Measurements from ENCODE around the gene PROSER3. TPM values are rescaled to one million over a fixed set of nuclear protein-coding genes. Genes with fewer than 3 reads are reported as not detected.
A peak's percentile ranks its signal among the peaks of the same experiment; 100 is the strongest.

The PROSER3 gene
- total and polyA plus RNA-seq, 2 of the 13 experiments (the other 11 are each of a cell fraction or from before 2014, with no cell fraction given): 5.1 to 5.7 TPM

DNA sequence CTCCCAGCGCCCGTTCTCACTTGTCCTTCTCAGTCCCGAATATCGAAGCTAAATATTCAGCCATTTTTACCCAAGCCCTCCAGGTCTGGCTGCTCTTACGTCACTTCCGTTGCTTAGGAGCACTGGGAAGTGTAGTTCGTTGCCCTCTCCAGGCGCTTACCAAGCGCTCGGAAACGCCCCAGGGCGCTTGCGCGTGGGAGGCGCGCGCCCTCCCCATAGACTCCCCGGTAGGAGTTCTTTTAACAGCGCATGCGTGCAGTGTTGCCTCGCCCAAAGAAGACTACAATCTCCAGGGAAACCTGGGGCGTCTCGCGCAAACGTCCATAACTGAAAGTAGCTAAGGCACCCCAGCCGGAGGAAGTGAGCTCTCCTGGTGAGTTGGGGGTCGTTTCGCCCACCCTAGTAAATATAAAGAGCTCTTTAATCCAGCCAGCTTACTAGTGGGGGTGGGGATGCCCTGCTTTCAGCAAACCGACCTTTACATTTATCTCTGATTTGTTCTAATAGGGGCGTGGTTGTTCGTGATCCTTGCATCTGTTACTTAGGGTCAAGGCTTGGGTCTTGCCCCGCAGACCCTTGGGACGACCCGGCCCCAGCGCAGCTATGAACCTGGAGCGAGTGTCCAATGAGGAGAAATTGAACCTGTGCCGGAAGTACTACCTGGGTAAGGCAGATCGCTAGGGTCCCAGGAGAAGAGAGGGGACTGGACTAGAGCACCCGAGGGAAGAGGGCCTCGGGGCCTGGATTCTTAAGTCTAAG, 12.5 kb upstream of the PROSER3 start, which contains the start of the genes PSENEN and U2AF1L4 (continued):
- TF ChIP-seq, protein P1, sequence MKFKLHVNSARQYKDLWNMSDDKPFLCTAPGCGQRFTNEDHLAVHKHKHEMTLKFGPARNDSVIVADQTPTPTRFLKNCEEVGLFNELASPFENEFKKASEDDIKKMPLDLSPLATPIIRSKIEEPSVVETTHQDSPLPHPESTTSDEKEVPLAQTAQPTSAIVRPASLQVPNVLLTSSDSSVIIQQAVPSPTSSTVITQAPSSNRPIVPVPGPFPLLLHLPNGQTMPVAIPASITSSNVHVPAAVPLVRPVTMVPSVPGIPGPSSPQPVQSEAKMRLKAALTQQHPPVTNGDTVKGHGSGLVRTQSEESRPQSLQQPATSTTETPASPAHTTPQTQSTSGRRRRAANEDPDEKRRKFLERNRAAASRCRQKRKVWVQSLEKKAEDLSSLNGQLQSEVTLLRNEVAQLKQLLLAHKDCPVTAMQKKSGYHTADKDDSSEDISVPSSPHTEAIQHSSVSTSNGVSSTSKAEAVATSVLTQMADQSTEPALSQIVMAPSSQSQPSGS (CRISPR knock-in tag; IDR thresholded peaks at IDR 0.05): peak; percentile 56; the same call in 1 of the 2 replicates
- TF ChIP-seq, protein P2, sequence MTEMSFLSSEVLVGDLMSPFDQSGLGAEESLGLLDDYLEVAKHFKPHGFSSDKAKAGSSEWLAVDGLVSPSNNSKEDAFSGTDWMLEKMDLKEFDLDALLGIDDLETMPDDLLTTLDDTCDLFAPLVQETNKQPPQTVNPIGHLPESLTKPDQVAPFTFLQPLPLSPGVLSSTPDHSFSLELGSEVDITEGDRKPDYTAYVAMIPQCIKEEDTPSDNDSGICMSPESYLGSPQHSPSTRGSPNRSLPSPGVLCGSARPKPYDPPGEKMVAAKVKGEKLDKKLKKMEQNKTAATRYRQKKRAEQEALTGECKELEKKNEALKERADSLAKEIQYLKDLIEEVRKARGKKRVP (CRISPR knock-in tag; IDR thresholded peaks at IDR 0.05): peak in 1 of 2 experiments; percentile 58; a peak in 2 of 4 replicates
- TF ChIP-seq NFATC3 (CRISPR knock-in tag; IDR thresholded peaks at IDR 0.05): 0 out of 2 replicates have a peak, but pooled peaks have one; percentile 59
- TF ChIP-seq RFX3 (CRISPR knock-in tag; IDR thresholded peaks at IDR 0.05): peak; percentile 72
- TF ChIP-seq, protein P3, sequence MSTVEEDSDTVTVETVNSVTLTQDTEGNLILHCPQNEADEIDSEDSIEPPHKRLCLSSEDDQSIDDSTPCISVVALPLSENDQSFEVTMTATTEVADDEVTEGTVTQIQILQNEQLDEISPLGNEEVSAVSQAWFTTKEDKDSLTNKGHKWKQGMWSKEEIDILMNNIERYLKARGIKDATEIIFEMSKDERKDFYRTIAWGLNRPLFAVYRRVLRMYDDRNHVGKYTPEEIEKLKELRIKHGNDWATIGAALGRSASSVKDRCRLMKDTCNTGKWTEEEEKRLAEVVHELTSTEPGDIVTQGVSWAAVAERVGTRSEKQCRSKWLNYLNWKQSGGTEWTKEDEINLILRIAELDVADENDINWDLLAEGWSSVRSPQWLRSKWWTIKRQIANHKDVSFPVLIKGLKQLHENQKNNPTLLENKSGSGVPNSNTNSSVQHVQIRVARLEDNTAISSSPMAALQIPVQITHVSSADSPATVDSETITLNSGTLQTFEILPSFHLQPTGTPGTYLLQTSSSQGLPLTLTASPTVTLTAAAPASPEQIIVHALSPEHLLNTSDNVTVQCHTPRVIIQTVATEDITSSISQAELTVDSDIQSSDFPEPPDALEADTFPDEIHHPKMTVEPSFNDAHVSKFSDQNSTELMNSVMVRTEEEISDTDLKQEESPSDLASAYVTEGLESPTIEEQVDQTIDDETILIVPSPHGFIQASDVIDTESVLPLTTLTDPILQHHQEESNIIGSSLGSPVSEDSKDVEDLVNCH (CRISPR knock-in tag; IDR thresholded peaks at IDR 0.05): no peak
- TF ChIP-seq, protein P4, sequence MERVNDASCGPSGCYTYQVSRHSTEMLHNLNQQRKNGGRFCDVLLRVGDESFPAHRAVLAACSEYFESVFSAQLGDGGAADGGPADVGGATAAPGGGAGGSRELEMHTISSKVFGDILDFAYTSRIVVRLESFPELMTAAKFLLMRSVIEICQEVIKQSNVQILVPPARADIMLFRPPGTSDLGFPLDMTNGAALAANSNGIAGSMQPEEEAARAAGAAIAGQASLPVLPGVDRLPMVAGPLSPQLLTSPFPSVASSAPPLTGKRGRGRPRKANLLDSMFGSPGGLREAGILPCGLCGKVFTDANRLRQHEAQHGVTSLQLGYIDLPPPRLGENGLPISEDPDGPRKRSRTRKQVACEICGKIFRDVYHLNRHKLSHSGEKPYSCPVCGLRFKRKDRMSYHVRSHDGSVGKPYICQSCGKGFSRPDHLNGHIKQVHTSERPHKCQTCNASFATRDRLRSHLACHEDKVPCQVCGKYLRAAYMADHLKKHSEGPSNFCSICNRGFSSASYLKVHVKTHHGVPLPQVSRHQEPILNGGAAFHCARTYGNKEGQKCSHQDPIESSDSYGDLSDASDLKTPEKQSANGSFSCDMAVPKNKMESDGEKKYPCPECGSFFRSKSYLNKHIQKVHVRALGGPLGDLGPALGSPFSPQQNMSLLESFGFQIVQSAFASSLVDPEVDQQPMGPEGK (CRISPR knock-in tag; IDR thresholded peaks at IDR 0.05): peak; percentile 54
- TF ChIP-seq POLR2AphosphoS5 (IDR thresholded peaks at IDR 0.05; ENCODE audit: low read depth, low read length): peak; percentile 45; the same call in 1 of the 2 replicates
- TF ChIP-seq KAT8 (CRISPR knock-in tag; IDR thresholded peaks at IDR 0.05): peak; percentile 54; the same call in 1 of the 2 replicates

All from HepG2 (cell line).